ENCODE results near the gene MKNK1. TPM values are rescaled to one million over a fixed set of nuclear protein-coding genes. Genes with fewer than 3 reads are reported as not detected.

Gene MKNK1
- total and polyA plus RNA-seq, 2 of the 8 experiments (the other 6 are each of a cell fraction or from before 2014, with no cell fraction given) = 13.9 to 21.5 TPM

GRCh38 chr1:46554236-46554596 lies 49.9 kb downstream of the MKNK1 start:
- H3K23ac ChIP-seq (ENCODE audit: insufficient read length) = no peak overlapping the region
- no peak overlapping the region for H3K9ac ChIP-seq (replicated peaks in 1 of 4; ENCODE audit: extremely low read depth in 1 of 4, low read depth in 3 of 4, low read length in 3 of 4)
- H2BK20ac ChIP-seq (ENCODE audit: low read length) = no peak overlapping the region
- no peak overlapping the region for H4K91ac ChIP-seq (replicated peaks; ENCODE audit: insufficient read length, low read length)
- H3K18ac ChIP-seq (ENCODE audit: extremely low read depth, low read length) = no peak overlapping the region
- no peak overlapping the region for H3K27ac ChIP-seq (ENCODE audit: low read depth, low read length)
- no peak overlapping the region for H2AFZ ChIP-seq (ENCODE audit: low read length)
- H3K79me2 ChIP-seq (ENCODE audit: control insufficient read depth in 1 of 2, insufficient read depth in 2 of 2, low read length in 2 of 2) = no peaks in the 10 kb centered on the region
- no peak overlapping the region for H3K56ac ChIP-seq (replicated peaks; ENCODE audit: insufficient read length, low read depth, low read length)
- WGBS, 2 experiments (ENCODE audit: extremely low coverage in 1 of 2, insufficient coverage in 1 of 2, insufficient read length in 1 of 2, insufficient replicate concordance in 2 of 2, low coverage in 1 of 2, low lambda C conversion rate in 2 of 2, missing lambda C conversion rate in 1 of 2) = 78% methylated on average over 6 of the region's 6 CpGs; no CpG with 5 or more reads in 1 of the 2 experiments
- ChIA-PET CTCF (ENCODE audit: partially characterized antibody) (interaction anchor here (1.0 to 17.7 kb wide), 6 partner anchors 9 to 64 kb away, joined by 3 to 322 read pairs (median 4); partner anchors contain the start of gene MKNK1), POLR2A (ENCODE audit: partially characterized antibody) (no interaction called here)
- TF ChIP-seq SUZ12 (IDR thresholded peaks at IDR 0.05; ENCODE audit: low read length) (no peak), SAP30 (IDR thresholded peaks at IDR 0.05; ENCODE audit: insufficient read depth, insufficient replicate concordance, low read length) (no peak), POU5F1 (IDR thresholded peaks at IDR 0.05; ENCODE audit: low read depth, low read length) (no peak)
- H3K4ac ChIP-seq (replicated peaks; ENCODE audit: insufficient read length, low read depth, low read length) = no peak overlapping the region
- H2BK12ac ChIP-seq (ENCODE audit: low read depth, low read length) = no peak overlapping the region
- no peak overlapping the region for H2BK120ac ChIP-seq (replicated peaks; ENCODE audit: low read depth, low read length)
- FAIRE-seq (no peak), DNase-seq (ENCODE audit: low read depth in 1 of 2, low spot score in 2 of 2) (no peak)
- H4K20me1 ChIP-seq (replicated peaks in 1 of 2; ENCODE audit: control insufficient read depth in 1 of 2, insufficient read depth in 2 of 2, low read length in 2 of 2) = no peaks in the 10 kb centered on the region
- H4K5ac ChIP-seq (ENCODE audit: insufficient read length, low read depth, low read length) = no peak overlapping the region
- no peak overlapping the region for H2BK15ac ChIP-seq (ENCODE audit: low read length)
- no peaks in the 10 kb centered on the region for H3K9me3 ChIP-seq (ENCODE audit: insufficient read depth in 2 of 2, low read depth in 1 of 2, low read length in 1 of 2)
- H3K23me2 ChIP-seq (ENCODE audit: low read depth, low read length) = no peaks in the 10 kb centered on the region
- no peak overlapping the region for H3K4me3 ChIP-seq (ENCODE audit: extremely low read depth in 1 of 4, insufficient read depth in 2 of 4, low read depth in 3 of 4, low read length in 4 of 4)
- no peak overlapping the region for H4K8ac ChIP-seq (ENCODE audit: extremely low read depth, insufficient read depth, low read length)
- no peak overlapping the region for H2AK5ac ChIP-seq (ENCODE audit: low read depth, low read length)
- no peak overlapping the region for H3K4me2 ChIP-seq (ENCODE audit: insufficient read depth in 1 of 2, low read depth in 2 of 2, low read length in 2 of 2)
- peaks cover 0 to 14% (median 10%) of the 10 kb centered on the region in 4 experiments; a peak in 6 of 7 replicates for H3K4me1 ChIP-seq (replicated peaks in 1 of 4; ENCODE audit: control insufficient read depth in 3 of 4, insufficient read depth in 4 of 4, low read length in 3 of 4)
- no peaks in the 10 kb centered on the region; the same call in 1 of the 2 replicates for H3K79me1 ChIP-seq (ENCODE audit: low read depth, low read length)
- no peaks in the 10 kb centered on the region for H3K36me3 ChIP-seq (ENCODE audit: control insufficient read depth in 2 of 4, insufficient read depth in 4 of 4, low read length in 3 of 4)
- H3K27me3 ChIP-seq (replicated peaks in 1 of 4; ENCODE audit: control insufficient read depth in 3 of 4, extremely low read depth in 1 of 4, insufficient read depth in 3 of 4, low read length in 3 of 4) = peaks cover 0 to 4% (median 1%) of the 10 kb centered on the region in 4 experiments; a peak in 3 of 7 replicates
- no peak overlapping the region for H2BK5ac ChIP-seq (ENCODE audit: low read depth, low read length)
- H3K14ac ChIP-seq (ENCODE audit: insufficient read length) = no peak overlapping the region

Data from H1 (cell line).